HG03066 (cell line): ENCODE data around the gene SNAI1.
"Not testable (repeated sequence)": the region's sequence is repeated elsewhere in the genome, so short reads cannot be mapped to it uniquely, and the experiment has no call there.

Experiments used
- ATAC-seq: cut with Tn5 transposase; IDR thresholded peaks from one replicate; pipeline ENCODE4 v1.9.1; 2021; ENCODE audit warnings: low read depth; ENCODE audit not compliant: unreplicated experiment

Gene SNAI1

DNA sequence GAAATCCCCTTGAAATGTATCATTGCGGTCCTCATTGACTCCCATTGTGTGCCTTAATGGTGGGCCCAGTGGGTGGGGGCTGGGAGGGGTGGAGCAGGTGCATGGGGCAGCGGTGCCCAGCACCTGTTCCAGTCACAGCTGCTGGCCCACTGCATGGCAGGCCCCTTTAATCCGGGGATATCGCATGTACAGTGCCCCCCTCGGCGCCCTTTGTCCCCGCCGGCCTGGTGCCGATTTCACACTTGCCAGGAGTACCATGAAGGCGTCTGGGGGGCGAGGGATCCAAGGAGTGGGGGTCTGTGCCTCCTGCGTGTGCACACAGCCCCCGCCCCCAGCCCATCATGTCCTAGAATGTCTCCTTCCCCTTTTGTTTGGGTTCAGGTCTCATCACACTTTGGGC is 2.8 kb downstream of the SNAI1 start:
- ATAC-seq = no peak

DNA sequence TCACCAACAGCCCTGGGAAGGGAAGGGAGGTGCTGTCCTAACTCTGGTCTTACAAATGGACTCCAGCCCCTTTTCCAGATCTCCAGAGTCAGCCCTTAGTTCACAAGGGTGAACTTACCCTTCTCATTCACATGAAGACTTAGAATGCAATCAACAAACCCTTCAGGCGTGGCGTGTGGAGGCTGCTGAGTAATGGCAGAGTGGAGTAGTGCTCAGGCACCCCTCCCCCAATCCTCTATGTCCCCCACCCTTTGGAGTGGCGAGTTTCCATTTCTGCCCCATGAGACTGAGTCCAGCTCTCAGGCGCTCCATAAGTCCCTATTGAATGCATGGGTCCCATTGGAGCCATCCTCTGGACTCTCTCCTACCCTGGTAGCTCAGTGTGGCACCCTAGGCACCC is 3.3 kb downstream of the SNAI1 start:
- no peak for ATAC-seq

DNA sequence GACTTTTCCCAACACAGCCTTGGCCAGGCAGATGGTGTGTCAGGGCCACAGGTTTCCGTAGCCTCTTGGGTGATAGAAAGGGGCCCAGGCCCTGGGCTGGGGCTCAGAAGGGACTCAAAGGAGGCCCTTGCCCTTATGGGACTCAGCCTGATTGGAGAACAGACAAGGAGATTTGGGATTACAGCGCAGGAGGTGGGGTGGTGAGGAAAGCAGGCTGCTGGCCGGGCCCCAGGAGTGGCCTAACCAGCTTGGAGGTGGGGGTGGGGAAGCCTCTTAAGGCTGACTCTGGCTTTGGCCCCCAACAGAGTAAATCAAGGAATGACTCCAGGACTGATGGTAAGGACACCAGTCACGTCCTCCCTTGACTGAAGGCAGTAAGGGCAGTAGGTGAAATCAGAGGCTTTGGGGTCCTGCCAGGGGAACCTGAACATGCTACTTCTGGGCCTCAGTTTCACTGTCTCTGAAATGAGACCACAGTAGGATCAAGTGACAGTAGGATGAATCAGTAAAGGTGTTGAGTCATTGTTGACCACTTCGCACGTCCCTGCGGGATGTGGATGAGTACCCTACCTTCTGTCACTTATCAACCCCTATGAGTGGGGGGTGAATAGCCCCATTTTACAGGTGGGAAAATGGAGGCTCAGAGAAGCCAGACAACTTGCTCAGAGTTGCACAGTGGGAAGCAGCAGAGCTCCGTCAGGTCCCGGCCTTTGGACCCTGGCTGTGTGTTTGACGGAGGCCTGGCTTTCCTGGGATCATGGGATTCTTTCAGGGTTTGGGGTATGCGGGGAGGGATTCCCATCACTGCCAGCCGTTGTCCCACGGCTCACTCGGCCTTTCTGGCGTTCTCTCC is 4.5 kb downstream of the SNAI1 start:
- no peak for ATAC-seq

DNA sequence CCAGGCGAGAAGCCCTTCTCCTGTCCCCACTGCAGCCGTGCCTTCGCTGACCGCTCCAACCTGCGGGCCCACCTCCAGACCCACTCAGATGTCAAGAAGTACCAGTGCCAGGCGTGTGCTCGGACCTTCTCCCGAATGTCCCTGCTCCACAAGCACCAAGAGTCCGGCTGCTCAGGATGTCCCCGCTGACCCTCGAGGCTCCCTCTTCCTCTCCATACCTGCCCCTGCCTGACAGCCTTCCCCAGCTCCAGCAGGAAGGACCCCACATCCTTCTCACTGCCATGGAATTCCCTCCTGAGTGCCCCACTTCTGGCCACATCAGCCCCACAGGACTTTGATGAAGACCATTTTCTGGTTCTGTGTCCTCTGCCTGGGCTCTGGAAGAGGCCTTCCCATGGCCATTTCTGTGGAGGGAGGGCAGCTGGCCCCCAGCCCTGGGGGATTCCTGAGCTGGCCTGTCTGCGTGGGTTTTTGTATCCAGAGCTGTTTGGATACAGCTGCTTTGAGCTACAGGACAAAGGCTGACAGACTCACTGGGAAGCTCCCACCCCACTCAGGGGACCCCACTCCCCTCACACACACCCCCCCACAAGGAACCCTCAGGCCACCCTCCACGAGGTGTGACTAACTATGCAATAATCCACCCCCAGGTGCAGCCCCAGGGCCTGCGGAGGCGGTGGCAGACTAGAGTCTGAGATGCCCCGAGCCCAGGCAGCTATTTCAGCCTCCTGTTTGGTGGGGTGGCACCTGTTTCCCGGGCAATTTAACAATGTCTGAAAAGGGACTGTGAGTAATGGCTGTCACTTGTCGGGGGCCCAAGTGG is 5.3 kb downstream of the SNAI1 start:
- no peak for ATAC-seq

DNA sequence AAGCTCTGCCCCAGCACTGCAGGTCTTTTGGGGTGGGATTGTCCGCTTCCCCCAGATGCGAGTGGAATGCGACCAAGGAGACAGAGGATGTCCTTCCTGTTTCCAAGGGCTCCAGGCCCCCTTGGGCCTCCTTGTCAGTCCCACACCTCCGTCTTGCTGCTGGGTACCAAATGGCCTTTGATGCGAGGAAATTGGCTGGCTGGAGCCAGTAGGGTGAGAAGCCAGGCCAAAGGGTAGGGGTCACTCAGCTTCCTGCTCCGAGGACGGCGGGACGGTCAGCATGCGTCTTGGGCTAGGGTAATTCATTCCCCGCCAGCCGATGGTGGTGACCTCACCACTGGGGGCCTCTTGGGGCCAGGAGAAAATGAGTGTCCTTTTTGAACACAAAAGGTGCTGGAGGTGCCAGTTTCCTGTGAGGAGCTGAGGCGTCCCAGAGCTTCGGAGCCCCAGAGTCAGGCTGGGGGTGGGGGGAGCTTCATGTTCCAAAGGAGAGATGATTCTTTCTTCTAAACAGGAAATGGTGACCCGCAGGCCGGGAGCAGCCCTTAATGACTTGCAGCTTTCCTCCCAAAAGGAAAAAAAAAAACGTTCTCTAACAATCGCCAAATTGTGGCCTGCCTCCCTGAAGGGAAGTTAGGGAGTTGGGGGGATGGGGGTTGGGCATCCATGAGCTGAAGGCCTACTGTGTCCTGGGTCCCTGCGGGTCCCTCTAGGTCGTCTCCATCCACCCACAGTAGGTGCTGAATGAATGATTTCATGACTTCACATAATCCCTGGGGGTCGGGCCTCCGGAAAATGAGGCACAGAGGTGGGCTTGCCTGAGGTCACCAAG is 6.7 kb downstream of the SNAI1 start:
- no peak for ATAC-seq

DNA sequence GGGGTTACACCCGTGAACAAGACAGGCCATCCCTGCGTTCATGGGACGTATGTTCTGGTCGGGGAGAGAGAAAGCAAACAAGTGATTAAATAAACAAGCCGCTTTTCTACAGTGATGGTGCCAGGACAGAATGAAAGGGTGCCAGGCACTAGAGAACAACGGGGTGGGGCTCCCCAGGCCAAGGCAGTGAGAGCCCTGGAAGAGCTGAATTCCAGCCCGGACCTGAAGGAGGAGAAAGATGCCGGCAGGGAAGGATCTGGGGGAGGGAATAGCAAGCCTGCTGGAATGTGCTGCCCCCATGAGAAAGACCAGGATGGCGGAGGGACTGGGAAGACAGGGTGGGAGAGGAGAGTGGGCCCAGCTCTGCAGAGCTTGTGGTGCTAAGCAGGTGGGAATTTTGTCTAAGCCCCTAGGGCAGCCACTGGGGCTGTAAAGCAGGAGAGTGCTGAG is 7.5 kb downstream of the SNAI1 start:
- ATAC-seq = no peak

DNA sequence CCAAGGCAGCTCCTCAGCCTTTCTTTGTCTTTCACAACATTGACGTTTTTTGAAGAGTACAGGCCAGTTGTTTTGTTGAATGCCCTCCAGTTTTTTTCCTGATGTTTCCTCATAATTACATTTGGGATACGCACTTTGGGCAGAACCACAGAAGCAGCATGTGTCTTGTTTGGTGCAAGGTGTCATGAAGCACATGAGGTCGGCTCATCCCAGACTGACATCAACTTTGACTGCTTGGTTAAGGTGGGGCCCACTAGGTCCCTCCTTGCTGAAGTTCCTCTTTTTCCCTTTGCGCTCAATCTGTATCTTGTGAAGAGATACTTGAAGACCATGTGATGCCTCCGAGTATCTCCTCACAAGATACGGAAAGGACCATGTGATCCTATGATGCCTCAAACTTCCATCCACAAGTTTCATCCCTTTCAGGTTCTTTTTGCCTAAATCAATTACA is 10.5 kb downstream of the SNAI1 start:
- ATAC-seq = no peak

DNA sequence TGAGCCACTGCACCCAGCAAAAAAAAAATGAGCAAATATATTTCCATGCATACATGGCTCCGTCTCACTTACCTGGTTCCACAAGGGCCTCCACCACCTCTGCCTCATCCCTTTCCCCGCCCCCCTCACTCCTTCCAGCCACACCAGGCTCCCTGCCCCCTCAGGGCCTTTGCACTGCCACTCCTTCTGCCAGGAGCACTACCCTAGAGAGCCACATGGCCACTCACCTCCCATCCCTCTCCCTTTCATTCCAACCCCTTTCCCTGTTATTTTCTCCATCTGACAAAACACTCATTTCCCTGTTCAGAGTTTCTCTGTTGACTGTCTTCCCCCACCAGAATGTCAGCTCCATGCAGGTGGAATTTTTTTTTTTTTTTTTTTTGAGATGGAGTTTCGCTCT is 12.8 kb downstream of the SNAI1 start:
- no peak for ATAC-seq

DNA sequence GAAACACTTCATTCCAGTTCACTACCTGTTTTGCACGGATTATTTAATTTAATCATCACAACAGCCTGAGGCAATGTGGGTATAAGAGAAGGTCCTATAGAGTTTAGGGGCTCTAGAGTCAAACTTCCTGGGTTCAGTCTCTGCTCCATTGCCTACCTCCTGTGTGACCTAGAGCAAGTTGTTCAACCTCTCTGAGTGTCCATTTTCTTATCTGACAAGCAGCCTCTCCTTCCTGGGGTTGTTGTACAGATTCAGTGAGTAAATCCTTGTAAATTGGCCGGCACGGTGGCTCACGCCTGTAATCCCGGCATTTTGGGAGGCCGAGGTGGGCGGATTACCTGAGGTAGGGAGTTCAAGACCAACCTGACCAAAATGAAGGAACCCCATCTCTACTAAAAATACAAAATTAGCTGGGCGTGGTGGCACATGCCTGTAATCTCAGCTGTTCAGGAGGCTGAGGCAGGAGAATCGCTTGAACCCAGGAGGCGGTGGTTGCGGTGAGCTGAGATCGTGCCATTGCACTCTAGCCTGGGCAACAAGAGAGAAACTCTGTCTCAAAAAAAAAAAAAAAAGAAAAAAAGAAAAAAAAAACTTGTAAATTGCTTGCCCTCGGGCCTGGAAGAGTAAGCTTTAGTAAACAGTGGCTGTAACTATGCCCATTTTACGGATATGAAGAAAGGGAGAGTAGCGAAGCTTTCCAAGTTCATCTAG is 15.9 kb downstream of the SNAI1 start:
- ATAC-seq = not testable (repeated sequence)

DNA sequence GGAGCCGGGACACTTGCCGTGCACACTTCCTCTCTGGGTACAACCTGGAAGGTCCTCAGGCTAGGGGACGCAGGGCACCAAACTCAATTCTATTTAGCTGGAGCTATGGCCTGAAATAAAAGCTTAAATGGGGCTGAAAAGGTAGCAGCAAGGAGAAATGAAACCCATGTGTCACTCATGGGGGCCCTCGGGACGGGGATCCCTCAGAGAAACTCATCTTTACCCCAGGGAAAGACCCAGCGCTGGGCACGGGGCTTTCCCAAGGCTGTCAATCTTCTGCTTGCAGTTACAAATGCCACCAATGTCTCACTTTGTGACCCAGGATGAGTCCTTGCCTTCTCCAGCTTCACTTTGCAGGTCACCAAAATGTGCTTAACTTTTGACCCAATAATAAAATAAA is 16.5 kb downstream of the SNAI1 start:
- ATAC-seq = no peak

DNA sequence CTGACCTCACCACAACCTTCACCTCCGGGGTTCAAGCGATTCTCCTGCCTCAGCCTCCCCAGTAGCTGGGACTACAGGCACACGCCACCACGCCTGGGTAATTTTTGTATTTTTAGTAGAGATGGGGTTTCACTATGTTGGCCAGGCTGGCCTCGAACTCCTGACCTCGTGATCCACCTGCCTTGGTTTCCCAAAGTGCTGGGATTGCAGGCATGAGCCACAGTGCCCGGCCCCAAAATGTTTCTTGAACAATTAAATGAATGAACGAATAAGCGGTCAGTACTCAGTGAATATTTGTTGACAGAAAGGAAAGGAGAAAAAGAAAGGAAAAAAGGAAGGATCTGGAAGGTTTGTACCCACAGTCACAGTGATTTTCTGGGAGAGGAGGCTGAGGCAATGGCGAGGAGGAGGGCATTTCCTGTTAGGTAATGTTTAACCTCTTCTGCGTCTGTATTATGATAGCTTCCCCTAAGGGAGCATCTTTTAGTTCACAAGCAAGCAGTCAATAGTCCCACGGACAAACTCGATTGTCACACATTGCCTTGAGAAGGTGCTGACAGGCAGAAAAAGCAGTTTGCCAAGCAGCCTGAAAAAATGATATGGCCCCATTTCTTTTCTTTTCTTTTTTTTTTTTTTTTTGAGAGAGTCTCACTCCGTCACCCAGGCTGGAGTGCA is 17.9 kb downstream of the SNAI1 start:
- ATAC-seq = not testable (repeated sequence)

DNA sequence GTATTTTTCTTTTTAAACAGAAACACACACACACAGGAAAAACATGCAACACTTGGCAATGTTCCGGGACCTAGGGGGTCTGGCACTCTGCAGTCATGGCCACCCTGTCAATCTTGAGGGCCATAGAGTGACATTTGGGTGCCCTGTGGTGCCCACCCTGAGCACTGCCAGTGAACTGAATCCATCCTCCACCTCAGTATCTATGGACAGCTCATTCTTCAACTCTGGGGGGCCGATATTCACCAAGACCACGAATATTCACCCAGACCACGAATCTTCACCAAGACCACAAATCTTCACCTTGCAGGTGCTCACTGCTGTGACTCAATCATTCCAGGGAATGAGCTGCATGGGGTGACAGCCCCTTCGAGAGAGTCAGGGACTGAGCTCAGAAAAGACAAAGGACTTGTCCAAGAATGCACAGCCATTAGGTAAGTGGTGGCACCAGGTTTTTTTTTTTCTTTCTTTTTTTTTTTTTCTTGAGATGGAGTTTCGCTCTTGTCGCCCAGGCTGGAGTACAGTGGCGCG is 19.1 kb downstream of the SNAI1 start:
- ATAC-seq = no peak

DNA sequence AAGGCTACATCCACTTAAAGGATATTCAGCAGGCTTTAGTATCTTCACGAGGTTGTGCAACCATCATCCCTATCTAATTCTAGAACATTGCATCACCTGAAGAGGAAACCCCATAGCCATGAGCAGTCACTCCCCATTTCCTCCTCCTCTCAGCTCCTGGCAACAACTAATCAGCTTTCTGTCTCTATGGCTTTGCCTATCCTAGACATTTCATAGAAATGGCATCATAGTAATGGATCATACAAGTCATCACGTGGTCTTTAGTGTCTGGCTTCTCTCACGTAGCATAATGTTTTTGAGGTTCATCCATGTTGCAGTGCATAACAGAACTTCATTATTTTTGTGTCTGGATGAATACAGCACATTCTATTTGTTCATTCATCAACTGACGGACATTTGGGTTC is 20.5 kb downstream of the SNAI1 start:
- ATAC-seq = no peak

DNA sequence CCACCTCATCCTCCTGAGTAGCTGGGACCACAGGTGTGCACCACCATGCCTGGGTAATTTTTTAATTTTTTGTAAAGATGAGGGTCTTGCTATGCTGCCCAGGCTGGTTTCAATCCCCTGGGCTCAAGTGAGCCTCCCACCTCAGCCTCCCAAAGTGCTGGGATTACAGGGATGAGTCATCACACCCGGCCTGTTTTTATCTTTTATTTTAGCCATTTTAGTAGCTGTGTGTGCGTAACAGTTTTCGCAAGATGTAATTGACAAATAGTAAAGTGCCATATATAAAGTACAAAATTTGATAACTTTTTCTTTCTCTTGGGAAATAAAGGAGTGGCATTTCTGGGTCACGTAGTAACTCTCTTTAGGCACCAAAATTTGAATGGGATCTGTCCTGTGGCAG is 21.4 kb downstream of the SNAI1 start:
- no peak for ATAC-seq

DNA sequence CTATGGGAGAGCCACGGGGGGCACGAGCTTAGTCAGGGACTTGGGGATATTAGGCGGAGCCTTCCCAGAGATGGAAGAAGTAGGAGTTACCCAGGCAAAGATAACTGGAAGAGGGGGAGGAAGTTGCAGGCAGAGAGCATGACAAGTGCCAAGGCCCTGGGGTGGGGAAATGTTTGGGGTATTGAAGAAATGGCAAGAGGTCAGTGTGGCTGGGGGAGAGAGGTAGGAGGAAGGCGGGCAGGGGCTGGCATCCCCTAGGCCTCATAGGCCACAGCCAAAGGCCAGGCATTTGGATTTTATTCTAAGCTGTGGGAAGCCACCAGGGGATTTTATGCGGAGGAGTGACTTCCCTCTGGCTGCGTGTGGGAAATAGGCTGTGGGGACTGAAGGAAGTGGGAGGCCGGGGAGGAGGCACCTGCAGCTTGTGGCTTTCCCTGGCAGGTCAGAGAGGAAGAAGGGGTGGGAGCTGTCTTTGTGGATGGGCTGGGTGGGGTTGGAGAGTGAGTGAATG is 22.7 kb downstream of the SNAI1 start:
- ATAC-seq = no peak

DNA sequence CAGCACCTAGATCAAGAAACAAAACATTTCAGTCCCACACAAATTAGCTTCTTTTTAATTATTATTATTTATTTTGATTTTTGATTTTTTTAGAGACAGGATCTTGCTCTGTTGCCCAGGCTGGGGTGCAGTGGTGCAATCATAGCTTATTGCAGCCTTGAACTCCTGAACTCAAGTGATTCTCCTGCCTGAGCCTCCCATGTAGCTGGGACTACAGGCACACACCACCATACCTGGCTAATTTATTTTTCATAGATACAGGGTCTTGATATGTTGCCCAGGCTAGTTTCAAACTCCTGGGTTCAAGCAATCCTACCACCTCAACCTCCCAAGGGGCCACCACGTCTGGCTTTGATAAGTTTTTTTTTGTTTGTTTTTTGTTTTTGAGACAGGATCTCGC is 24.6 kb downstream of the SNAI1 start:
- no peak for ATAC-seq

DNA sequence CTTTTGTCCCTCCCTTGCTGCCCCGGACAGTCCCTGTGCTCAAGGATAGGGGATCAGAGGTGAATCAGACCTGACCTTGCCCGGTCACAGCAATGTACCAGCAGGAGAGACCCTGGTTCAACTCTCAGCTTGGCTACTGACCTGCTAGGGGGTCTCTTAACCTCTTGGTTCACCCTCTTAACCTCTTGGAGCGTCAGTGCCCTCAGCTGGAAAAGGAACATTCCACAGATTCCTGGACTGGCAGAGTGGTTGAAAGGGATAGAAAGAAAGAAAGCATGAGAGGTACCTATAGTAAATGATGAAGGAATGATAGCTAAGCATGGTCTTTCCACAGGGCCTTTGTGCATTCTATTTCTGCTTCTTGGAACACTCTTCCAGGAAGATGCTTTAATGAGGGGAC is 25.2 kb downstream of the SNAI1 start:
- no peak for ATAC-seq

DNA sequence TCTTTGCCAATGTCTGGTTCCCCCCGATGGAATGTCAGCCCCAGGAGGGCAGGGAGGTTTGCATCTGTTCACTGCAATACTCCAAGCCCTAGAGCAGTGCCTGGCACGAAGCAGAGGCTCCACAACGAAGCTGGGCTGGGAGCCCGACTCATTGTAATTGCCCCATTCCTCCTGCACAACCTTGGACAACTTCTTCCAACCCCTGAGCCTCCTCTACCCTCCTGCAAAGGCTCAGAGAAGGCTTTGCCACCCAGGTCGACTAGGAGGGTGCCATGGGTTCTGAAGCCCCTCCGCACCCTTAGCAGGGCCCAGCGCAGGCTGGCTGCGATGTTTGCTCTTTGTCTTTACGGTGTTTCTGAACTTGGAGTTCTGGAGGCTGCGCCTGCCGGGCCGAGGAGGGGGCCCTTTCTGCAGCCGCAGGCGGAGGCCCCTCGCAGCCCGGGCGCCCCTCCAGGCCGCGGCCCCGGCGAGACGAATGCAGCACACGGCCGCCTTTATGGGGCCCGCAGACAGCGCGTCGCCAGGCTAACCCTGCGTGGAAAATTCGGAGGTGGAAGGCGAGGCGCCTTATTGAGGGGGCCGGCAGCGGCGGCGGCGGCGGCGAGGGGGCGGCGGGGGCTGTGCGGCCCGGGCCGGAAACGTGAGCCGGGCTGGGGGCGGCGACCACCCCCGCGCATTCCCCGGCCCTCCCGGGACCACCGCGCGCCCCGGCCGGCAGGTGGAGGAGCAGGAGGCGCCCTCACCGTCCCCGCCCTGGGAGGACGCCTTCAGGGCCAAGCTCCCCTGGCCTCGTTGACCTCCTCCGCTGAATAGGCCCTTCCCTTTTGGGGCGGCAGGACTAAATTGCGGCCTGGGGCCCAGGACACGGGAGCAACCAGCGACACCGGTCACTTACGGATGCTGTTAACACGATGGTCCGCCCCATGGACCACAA is 27.0 kb downstream of the SNAI1 start:
- ATAC-seq = no peak
